Right cardiac atrium (tissue), 5 donors: ENCODE results near the gene POTEJ. TPM values are rescaled to one million over a fixed set of nuclear protein-coding genes. Genes with fewer than 3 reads are reported as not detected.
"Not testable (repeated sequence)": the region's sequence is repeated elsewhere in the genome, so short reads cannot be mapped to it uniquely, and the experiment has no call there.

Experiments
- ATAC-seq, 2 donors: fragments of 200-7000 bp; cut with Tn5 transposase; one replicate each; pipeline versions ENCODE4 v1.8.0 to v1.9.1; 2020; ENCODE audit warnings: moderate library complexity in 2 of 2, mild to moderate bottlenecking in 1 of 2
- DNase-seq, 3 donors: peaks; one replicate each; pipeline ENCODE4 v3.0.0-alpha.2; 2020
- H3K27ac ChIP-seq: one replicate; pipeline ENCODE4 v1.5.1; 2013; ENCODE audit warnings: mild to moderate bottlenecking, low read length, control low read depth, moderate library complexity
- H3K27me3 ChIP-seq: one replicate; pipeline ENCODE4 v1.6.1; 2013; ENCODE audit not compliant: control insufficient read depth, insufficient read depth
- H3K4me1 ChIP-seq: one replicate; pipeline ENCODE4 v1.6.1; 2013; ENCODE audit warnings: low read length; ENCODE audit not compliant: control insufficient read depth, insufficient read depth
- H3K4me3 ChIP-seq: one replicate; pipeline ENCODE4 v1.5.1; 2013; ENCODE audit warnings: low read length, control low read depth
- H3K9me3 ChIP-seq: one replicate; pipeline ENCODE4 v1.6.1; 2013; ENCODE audit warnings: low read length; ENCODE audit not compliant: control insufficient read depth
- WGBS: extraction: QIAGEN DNeasy Blood & Tissue Kit; methylation state at CpG from one replicate; pipeline ENCODE4 v1.1.7; 2013; 5-methylcytosine and 5-hydroxymethylcytosine counted together
- intact Hi-C, 4 donors: fragments of 100-400 bp; cut with DNase I; formaldehyde crosslinking; loops; one replicate each; pipeline versions ENCODE4 v1.11.0 to v1.14.0; 2022 to 2023
- polyA plus RNA-seq: library from polyadenylated mRNA; stranded (reverse); fragments of 200-250 nt; gene quantifications from one replicate; pipeline ENCODE4 v1.2.3, GENCODE V29; 2013
- total RNA-seq, 4 donors: library from RNA; stranded (reverse); fragmentation: NEBNext Ultra II Directional; extraction: Animal tissue kit (Norgen Biotek cat#: 25700); gene quantifications; one replicate each; pipeline ENCODE4 v1.2.1, GENCODE V29; 2021
- donor health status: healthy with polysubstance abuse.
- donor health status: DM: no; HTN: yes; CAD: no.
- donor health status: DM: no; HTN: no; CAD: no.
- donor health status: DM: no; HTN: yes; CAD: no; lungs with severe emphysema.
- donor health status: DM: yes; HTN: yes; CAD: no.

POTEJ gene
- total and polyA plus RNA-seq, 5 donors, result 0.02 to 2.4 (median 1.8) TPM

- H3K4me1 ChIP-seq, DNase-seq, H3K9me3 ChIP-seq, intact Hi-C loops, H3K27ac ChIP-seq, H3K27me3 ChIP-seq, H3K4me3 ChIP-seq, ATAC-seq: not testable (repeated sequence)
- 90% methylated on average over 9 of the region's 10 CpGs for WGBS
Measured at GRCh38 chr2:130667516-130667915, 56.3 kb downstream of the POTEJ start.

DNA sequence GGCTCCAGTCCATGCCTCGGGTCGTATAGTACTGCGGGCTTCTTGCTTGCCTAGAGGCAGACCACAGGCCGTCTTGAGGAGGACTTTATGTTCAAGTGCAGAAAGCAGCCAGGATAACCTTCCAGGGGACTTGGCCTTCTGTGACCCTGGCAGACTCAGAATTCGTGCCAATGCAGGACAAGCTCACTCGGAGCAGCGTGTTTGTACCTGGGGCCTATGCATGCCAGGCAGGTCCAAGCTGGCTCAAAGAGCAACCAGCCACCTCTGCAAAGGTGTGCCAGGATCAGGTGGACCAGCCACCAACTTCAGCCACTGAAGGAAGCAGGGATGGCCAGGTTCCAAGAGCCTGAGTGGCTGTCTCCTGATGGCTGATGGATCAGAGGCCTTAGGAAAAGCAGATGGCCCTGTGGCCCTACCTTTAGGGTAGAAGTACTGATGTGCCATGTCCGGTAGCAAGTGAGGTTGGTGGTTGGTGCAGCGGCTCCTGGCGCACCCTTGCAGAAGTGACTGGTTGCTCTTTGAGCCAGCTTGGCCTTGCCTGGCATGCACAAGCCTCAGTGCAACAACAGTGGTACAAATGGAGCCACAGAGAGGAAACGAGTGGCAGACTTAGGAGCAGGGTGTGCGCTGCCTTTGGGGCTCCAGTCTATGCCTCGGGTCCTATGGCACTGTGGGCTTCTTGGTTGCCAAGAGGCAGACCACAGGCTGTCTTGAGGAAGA, 58.9 kb downstream of the POTEJ start:
- ATAC-seq, H3K4me3 ChIP-seq, H3K9me3 ChIP-seq, H3K27me3 ChIP-seq, H3K4me1 ChIP-seq, H3K27ac ChIP-seq, DNase-seq, intact Hi-C loops: not testable (repeated sequence)
- 88% methylated on average over 10 of the region's 13 CpGs for WGBS

DNA sequence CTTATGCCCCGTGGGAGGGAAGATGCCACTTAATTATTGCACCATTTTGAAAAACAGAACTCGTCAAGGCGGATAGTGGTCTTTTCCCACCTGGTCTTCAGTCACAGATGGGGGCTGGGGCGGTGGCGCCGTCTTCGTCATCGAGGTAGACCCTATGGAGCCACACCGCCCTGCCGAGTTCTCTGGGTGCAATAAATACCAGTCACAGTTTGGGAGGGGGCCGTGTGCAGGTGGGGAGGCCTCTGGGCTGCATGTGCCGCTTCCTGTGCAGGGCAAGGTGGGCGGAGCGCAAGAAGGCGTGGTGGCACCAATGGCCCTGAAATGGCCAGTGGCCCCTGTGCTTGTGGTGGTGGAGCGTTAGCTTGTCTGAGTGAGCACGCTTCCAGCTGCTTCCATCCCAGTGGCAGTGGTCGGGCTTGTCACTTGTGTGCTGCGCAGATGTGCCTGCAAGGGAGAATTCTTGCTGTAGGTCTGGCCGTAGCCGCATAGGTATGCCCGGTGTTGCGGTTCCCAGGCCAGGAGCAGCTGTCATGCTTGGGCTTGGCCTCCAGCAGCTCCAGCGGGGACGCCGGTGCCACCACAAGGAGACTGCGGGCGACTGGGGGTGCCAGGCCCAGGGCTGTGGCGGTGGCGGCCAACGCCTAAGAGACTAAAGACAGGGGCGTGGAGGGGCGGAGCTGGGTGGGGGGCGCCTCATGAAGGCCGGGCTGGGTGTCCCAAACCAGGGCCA, 81.0 kb downstream of the POTEJ start:
- H3K9me3 ChIP-seq, H3K27me3 ChIP-seq, intact Hi-C loops, H3K4me3 ChIP-seq, H3K4me1 ChIP-seq, H3K27ac ChIP-seq: not testable (repeated sequence)
- 47% methylated on average over 22 of the region's 35 CpGs for WGBS
- ATAC-seq (peak; percentile 33 to 54), DNase-seq (peak in 1 of 3 donors; percentile 7)

GRCh38 chr2:130693474-130693873, 82.2 kb downstream of the POTEJ start:
- H3K4me1 ChIP-seq, H3K27ac ChIP-seq, H3K4me3 ChIP-seq, H3K9me3 ChIP-seq, intact Hi-C loops, H3K27me3 ChIP-seq: not testable (repeated sequence)
- ATAC-seq (peak; percentile 71 to 82), DNase-seq (peak; percentile 16 to 51 (median 33))
- WGBS, result 4% methylated on average over 36 of the region's 37 CpGs

GRCh38 chr2:130703250-130703649, 92.0 kb downstream of the POTEJ start:
- H3K4me3 ChIP-seq, intact Hi-C loops, H3K9me3 ChIP-seq, H3K27me3 ChIP-seq, H3K4me1 ChIP-seq, DNase-seq, H3K27ac ChIP-seq, ATAC-seq: not testable (repeated sequence)
- WGBS, result 58% methylated on average over 3 of the region's 3 CpGs

Other genes with a start within 250 kb of the POTEJ start
- gene POTEI, start 102.1 kb upstream of the POTEJ start, total RNA-seq, result 1 to 10 TPM in 3 of 4 donors, under 1 TPM in 1; 0.79 to 4.5 (median 3.0) TPM
- 0.16 TPM for gene POTEI, start 102.1 kb upstream of the POTEJ start, polyA plus RNA-seq
- gene CFC1B, start 90.2 kb upstream of the POTEJ start, total RNA-seq, result not detected
- not detected for gene CFC1B, start 90.2 kb upstream of the POTEJ start, polyA plus RNA-seq
- gene CFC1, start 11.9 kb upstream of the POTEJ start, total RNA-seq, result 1 to 10 TPM in 2 of 4 donors, under 1 TPM in 2; 0.44 to 2.8 (median 0.87) TPM
- 0.25 TPM for gene CFC1, start 11.9 kb upstream of the POTEJ start, polyA plus RNA-seq
- not detected for gene GPR148, start 117.6 kb downstream of the POTEJ start, total RNA-seq
- gene GPR148, start 117.6 kb downstream of the POTEJ start, polyA plus RNA-seq, result not detected
- gene AMER3, start 144.1 kb downstream of the POTEJ start, total RNA-seq, result not detected
- gene AMER3, start 144.1 kb downstream of the POTEJ start, polyA plus RNA-seq, result 0.02 TPM
- gene ARHGEF4, start 225.5 kb downstream of the POTEJ start, total RNA-seq, result 1 to 10 TPM; 1.8 to 5.2 (median 2.9) TPM
- 2.8 TPM for gene ARHGEF4, start 225.5 kb downstream of the POTEJ start, polyA plus RNA-seq